Measurements from ENCODE around the gene CDCP1.

- TF ChIP-seq EGR1 (IDR thresholded peaks at IDR 0.05) (no peak), MAX (IDR thresholded peaks at IDR 0.05) (no peak), TCF12 (IDR thresholded peaks at IDR 0.05; ENCODE audit: low read depth) (no peak), REST (IDR thresholded peaks at IDR 0.05; ENCODE audit: low read depth) (no peak), CREB1 (IDR thresholded peaks at IDR 0.05; ENCODE audit: low read depth) (no peak), EP300 (IDR thresholded peaks at IDR 0.05; ENCODE audit: borderline replicate concordance) (no peak), RAD21 (IDR thresholded peaks at IDR 0.05; ENCODE audit: low read depth) (no peak), TEAD4 (IDR thresholded peaks at IDR 0.05) (no peak), YY1 (IDR thresholded peaks at IDR 0.05; ENCODE audit: low read depth) (no peak), TAF1 (IDR thresholded peaks at IDR 0.05; ENCODE audit: low read depth) (no peak), ZBTB7A (IDR thresholded peaks at IDR 0.05; ENCODE audit: low read depth) (no peak)
Observed at GRCh38 chr3:45178183-45179023, 32.2 kb upstream of the CDCP1 start.
